Ovary (tissue), 3 donors: Measurements from ENCODE around the gene PBLD.

Experiments
- CTCF ChIP-seq, 3 donors: fragments of 450-650 bp in 2 of 3; fragments of 200-600 bp in 1 of 3; IDR thresholded peaks; one replicate each; pipeline versions ENCODE4 v1.5.1 to v1.8.0; 2016 to 2022; ENCODE audit warnings: antibody characterized with exemption in 3 of 3, mild to moderate bottlenecking in 1 of 3
- EP300 ChIP-seq: sonication (generic); formaldehyde crosslinking; IDR thresholded peaks from one replicate; pipeline ENCODE4 v1.6.1; 2017; ENCODE audit warnings: antibody characterized with exemption
- donor health status: DM: no; HTN: no; CAD: no.

DNA sequence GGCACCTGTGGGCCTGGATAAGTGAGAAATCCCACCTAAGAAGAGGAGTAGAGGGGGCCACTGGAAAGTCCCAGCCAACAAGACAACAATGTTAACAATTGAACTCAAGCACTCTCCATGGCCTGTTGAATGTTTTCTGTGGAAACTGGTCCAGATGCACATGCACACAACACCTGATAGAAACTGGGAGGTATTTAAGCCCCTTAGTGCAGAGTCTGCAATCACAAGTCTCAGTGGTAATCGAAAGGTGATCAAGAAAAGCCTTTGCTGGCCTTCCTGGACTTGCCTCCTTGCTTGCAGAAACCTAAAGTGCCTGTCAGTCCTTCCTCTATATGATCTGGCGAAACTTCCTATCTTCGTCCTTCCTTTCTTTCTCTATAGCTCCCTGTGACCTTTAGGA, 31.4 kb downstream of the PBLD start:
- no peak for TF ChIP-seq EP300
- no peak for TF ChIP-seq CTCF (IDR thresholded peaks at IDR 0.05)
